ENCODE results near the gene RAD51B.

DNA sequence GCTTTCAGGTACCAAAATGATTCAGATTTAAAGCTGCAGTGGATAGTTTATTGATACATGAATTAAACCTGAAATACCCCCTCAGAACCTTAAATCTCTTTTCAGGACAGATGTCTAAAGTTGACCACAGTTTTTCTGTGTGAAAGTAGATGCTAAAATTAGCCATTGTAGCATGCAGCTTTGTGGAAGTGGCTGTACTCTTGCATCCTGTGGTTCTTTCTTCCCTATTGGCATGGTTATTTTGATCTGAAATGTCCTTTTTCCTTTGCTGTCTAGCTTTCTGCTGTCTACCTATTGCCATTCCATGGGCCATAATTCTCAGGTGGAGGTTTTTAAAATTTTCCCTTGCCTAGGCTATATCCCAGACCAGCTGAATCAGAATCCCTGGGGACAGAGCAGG, 517.7 kb downstream of the RAD51B start:
- TF ChIP-seq TAF1 (IDR thresholded peaks at IDR 0.05; ENCODE audit: borderline replicate concordance, low read depth, low read length) (no peak), POLR2A (IDR thresholded peaks at IDR 0.05; ENCODE audit: low read depth, low read length) (no peak), POLR2AphosphoS5 (IDR thresholded peaks at IDR 0.05; ENCODE audit: low read depth, low read length) (no peak)

Measured in GM12892 (cell line).